Fibroblast of pulmonary artery (primary cell): ENCODE data around the gene STK33.

Source experiments
- DNase-seq: peaks from one replicate; pipeline ENCODE4 v3.0.0-alpha.2; 2010; ENCODE audit warnings: low read depth
- H3K4me3 ChIP-seq: replicated peaks from 2 replicates; pipeline ENCODE4 v1.5.1; 2011; ENCODE audit warnings: low read depth, mild to moderate bottlenecking, control low read depth, low read length, moderate library complexity
- TF ChIP-seq, protein P1 (sequence below): IDR thresholded peaks from 2 replicates; pipeline ENCODE4 v1.5.1; 2011; ENCODE audit warnings: mild to moderate bottlenecking, control low read depth, low read length, inconsistent platforms; ENCODE audit errors: missing control alignments

The STK33 gene

GRCh38 chr11:8381871-8382396 lies 212.1 kb downstream of the STK33 start:
- H3K4me3 ChIP-seq, result no peak overlapping the region
- no peak for DNase-seq
- TF ChIP-seq, protein P1, sequence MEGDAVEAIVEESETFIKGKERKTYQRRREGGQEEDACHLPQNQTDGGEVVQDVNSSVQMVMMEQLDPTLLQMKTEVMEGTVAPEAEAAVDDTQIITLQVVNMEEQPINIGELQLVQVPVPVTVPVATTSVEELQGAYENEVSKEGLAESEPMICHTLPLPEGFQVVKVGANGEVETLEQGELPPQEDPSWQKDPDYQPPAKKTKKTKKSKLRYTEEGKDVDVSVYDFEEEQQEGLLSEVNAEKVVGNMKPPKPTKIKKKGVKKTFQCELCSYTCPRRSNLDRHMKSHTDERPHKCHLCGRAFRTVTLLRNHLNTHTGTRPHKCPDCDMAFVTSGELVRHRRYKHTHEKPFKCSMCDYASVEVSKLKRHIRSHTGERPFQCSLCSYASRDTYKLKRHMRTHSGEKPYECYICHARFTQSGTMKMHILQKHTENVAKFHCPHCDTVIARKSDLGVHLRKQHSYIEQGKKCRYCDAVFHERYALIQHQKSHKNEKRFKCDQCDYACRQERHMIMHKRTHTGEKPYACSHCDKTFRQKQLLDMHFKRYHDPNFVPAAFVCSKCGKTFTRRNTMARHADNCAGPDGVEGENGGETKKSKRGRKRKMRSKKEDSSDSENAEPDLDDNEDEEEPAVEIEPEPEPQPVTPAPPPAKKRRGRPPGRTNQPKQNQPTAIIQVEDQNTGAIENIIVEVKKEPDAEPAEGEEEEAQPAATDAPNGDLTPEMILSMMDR, result no peak

GRCh38 chr11:8381343-8381742 lies 212.7 kb downstream of the STK33 start:
- H3K4me3 ChIP-seq, result no peak overlapping the region

GRCh38 chr11:8375932-8376331 lies 218.1 kb downstream of the STK33 start:
- no peak for DNase-seq
- no peak overlapping the region for H3K4me3 ChIP-seq
- TF ChIP-seq, protein P1, result no peak

More at GRCh38 chr11:8381343-8381742, 212.7 kb downstream of the STK33 start:
- TF ChIP-seq, protein P1, result no peak
- DNase-seq, result no peak

GRCh38 chr11:8375460-8375859 lies 218.6 kb downstream of the STK33 start:
- DNase-seq, result no peak
- H3K4me3 ChIP-seq, result no peak overlapping the region
- TF ChIP-seq, protein P1, result no peak

GRCh38 chr11:8374716-8375115 lies 219.3 kb downstream of the STK33 start:
- H3K4me3 ChIP-seq, result no peak overlapping the region
- TF ChIP-seq, protein P1, result no peak
- DNase-seq, result no peak

GRCh38 chr11:8373519-8374432 lies 220.3 kb downstream of the STK33 start:
- DNase-seq, result no peak
- TF ChIP-seq, protein P1, result no peak
- H3K4me3 ChIP-seq, result no peak overlapping the region
